Measurements from ENCODE around the gene ATP9B.

- TF ChIP-seq EZH2 (IDR thresholded peaks at IDR 0.05; ENCODE audit: insufficient read depth, poor library complexity, severe bottlenecking): no peak
- no peak for TF ChIP-seq EZH2phosphoT487 (IDR thresholded peaks at IDR 0.05; ENCODE audit: insufficient read depth, low read depth)
Measured at GRCh38 chr18:79337184-79337583, 268.0 kb downstream of the ATP9B start.

Data from GM23248 (cell line).